ENCODE data around the gene TRIM26. TPM values are rescaled to one million over a fixed set of nuclear protein-coding genes. Genes with fewer than 3 reads are reported as not detected.

TRIM26 gene
- total and polyA plus RNA-seq, 2 experiments from 2014 or later: 11.0 to 38.0 TPM

- no peak for TF ChIP-seq ZNF462 (CRISPR knock-in tag; IDR thresholded peaks at IDR 0.05)
- TF ChIP-seq CREB1 (CRISPR knock-in tag; IDR thresholded peaks at IDR 0.05; ENCODE audit: low read depth): no peak
- TF ChIP-seq POLR2AphosphoS5 (IDR thresholded peaks at IDR 0.05; ENCODE audit: low read depth): no peak
- TF ChIP-seq REST (IDR thresholded peaks at IDR 0.05; ENCODE audit: unreplicated experiment): no peak
- no peak for TF ChIP-seq ZNF114 (CRISPR knock-in tag; IDR thresholded peaks at IDR 0.05)
- TF ChIP-seq EZH2phosphoT487 (IDR thresholded peaks at IDR 0.05; ENCODE audit: unreplicated experiment): no peak
- no peak for TF ChIP-seq EZH2 (IDR thresholded peaks at IDR 0.05; ENCODE audit: low read depth, unreplicated experiment)
- no peak for TF ChIP-seq STAT1 (IDR thresholded peaks at IDR 0.05; ENCODE audit: unreplicated experiment)
Observed at GRCh38 chr6:30160008-30160784, 53.0 kb downstream of the TRIM26 start (continued).

Data from GM23338 (cell line).